LNCaP clone FGC (cell line): ENCODE measurements around the gene CTAG2.
"Not testable (repeated sequence)": the region's sequence is repeated elsewhere in the genome, so short reads cannot be mapped to it uniquely, and the experiment has no call there.

ENCODE experiments used
- DNase-seq: peaks from one replicate; pipeline ENCODE4 v3.0.0-alpha.2; 2011; ENCODE audit warnings: low read depth
- H3K4me3 ChIP-seq: 2 replicates; pipeline ENCODE4 v1.5.1; 2011; ENCODE audit warnings: mild to moderate bottlenecking, low read depth, low read length, control low read depth
- CTCF ChIP-seq: IDR thresholded peaks from 2 replicates; pipeline ENCODE4 v1.5.1; 2012; ENCODE audit warnings: mild to moderate bottlenecking; ENCODE audit not compliant: control insufficient read depth, insufficient read depth; ENCODE audit errors: extremely low read depth

CTAG2 gene

GRCh38 chrX:154654925-154655324 lies 1.5 kb upstream of the CTAG2 start:
- no peak for TF ChIP-seq CTCF
- DNase-seq = no peak
- H3K4me3 ChIP-seq = no peak overlapping the region

- DNase-seq = no peak
Measured at GRCh38 chrX:154654372-154654771, 993 bp upstream of the CTAG2 start.

GRCh38 chrX:154653048-154653401 lies 354 bp downstream of the CTAG2 start:
- TF ChIP-seq CTCF = no peak
- H3K4me3 ChIP-seq = no peak overlapping the region
- no peak for DNase-seq

More at GRCh38 chrX:154654372-154654771, 993 bp upstream of the CTAG2 start:
- H3K4me3 ChIP-seq = no peak overlapping the region
- no peak for TF ChIP-seq CTCF

- no peak for DNase-seq
- no peak overlapping the region for H3K4me3 ChIP-seq
- TF ChIP-seq CTCF = no peak
Measured at GRCh38 chrX:154652311-154653047, 900 bp downstream of the CTAG2 start.

GRCh38 chrX:154650221-154650510 lies 3.2 kb downstream of the CTAG2 start:
- TF ChIP-seq CTCF = no peak
- DNase-seq = no peak
- H3K4me3 ChIP-seq = no peak overlapping the region

- no peak overlapping the region for H3K4me3 ChIP-seq
- no peak for TF ChIP-seq CTCF
- no peak for DNase-seq
Measured at GRCh38 chrX:154649503-154650220, 3.7 kb downstream of the CTAG2 start.

GRCh38 chrX:154648931-154649330 lies 4.4 kb downstream of the CTAG2 start:
- no peak for TF ChIP-seq CTCF
- no peak overlapping the region for H3K4me3 ChIP-seq
- no peak for DNase-seq

GRCh38 chrX:154645745-154646378 lies 7.5 kb downstream of the CTAG2 start:
- H3K4me3 ChIP-seq, DNase-seq: not testable (repeated sequence)

- not testable (repeated sequence) for H3K4me3 ChIP-seq, DNase-seq
Measured at GRCh38 chrX:154643708-154644107, 9.7 kb downstream of the CTAG2 start.

- not testable (repeated sequence) for DNase-seq, H3K4me3 ChIP-seq
Measured at GRCh38 chrX:154641740-154642139, 11.6 kb downstream of the CTAG2 start.
